Neural progenitor cell (in vitro differentiated cells): Measurements from ENCODE around the gene INHBB.

Experiments
- CTCF ChIP-seq: fragments of 200-600 bp; sonication (generic); IDR thresholded peaks from 2 replicates; pipeline ENCODE4 v1.5.1; 2017; ENCODE audit warnings: antibody characterized with exemption, mild to moderate bottlenecking
- EZH2 ChIP-seq: fragments of 200-600 bp; sonication (generic); IDR thresholded peaks from 2 replicates; pipeline ENCODE4 v1.6.1; 2017; ENCODE audit warnings: antibody characterized with exemption, mild to moderate bottlenecking, moderate library complexity
- EZH2phosphoT487 ChIP-seq: fragments of 200-600 bp; sonication (generic); IDR thresholded peaks from 2 replicates; pipeline ENCODE4 v1.6.1; 2017; ENCODE audit warnings: antibody characterized with exemption

- TF ChIP-seq CTCF (no peak), EZH2 (no peak), EZH2phosphoT487 (no peak)
These were observed 35.7 kb downstream of the INHBB start for GRCh38 chr2:120381661-120382060.
